ENCODE results near the gene VMP1. TPM values are rescaled to one million over a fixed set of nuclear protein-coding genes. Genes with fewer than 3 reads are reported as not detected.

The VMP1 gene
- total and polyA plus RNA-seq, 2 of the 13 experiments (the other 11 are each of a cell fraction or from before 2014, with no cell fraction given) = 186 to 271 TPM

DNA sequence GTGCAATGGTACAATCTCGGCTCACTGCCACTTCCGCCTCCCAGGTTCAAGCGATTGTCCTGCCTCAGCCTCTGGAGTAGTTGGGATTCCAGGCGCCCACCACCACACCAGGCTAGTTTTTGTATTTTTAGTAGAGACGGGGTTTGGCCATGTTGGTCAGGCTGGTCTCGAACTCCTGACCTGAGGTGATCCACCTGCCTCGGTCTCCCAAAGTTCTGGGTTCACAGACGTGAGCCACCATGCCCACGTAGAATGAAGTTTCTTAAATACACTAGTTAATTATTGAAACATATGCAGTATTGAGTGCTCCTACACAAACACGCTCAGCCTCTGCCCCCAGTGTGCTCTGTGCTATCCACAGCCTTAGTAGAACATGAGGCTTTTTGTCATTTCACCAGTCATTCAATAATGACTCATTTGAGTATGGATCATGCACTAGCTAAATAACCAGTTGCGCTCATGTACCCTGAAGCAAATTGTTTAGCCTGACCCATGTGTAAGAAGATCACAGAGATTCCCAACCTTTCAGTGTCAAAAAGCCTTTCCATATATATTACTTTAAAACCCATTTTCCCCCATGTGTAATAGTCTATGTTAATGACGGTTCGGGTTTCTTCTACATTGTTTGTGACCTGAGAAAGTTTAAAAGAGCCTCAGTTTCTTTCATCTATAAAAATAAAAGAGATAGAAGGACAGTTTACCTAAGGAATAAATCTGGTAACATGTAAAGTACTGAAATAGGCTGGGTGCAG, 135.6 kb downstream of the VMP1 start (continued):
- TF ChIP-seq TFDP2 (CRISPR knock-in tag; IDR thresholded peaks at IDR 0.05) = peak; percentile 17; the same call in 1 of the 2 replicates
- TF ChIP-seq DMAP1 (CRISPR knock-in tag; IDR thresholded peaks at IDR 0.05) = peak; percentile 43; the same call in 1 of the 2 replicates
- 0 out of 2 replicates have a peak, but pooled peaks have one; percentile 45 for TF ChIP-seq ZNF646 (CRISPR knock-in tag; IDR thresholded peaks at IDR 0.05)
- peak; percentile 88; the same call in 1 of the 2 replicates for TF ChIP-seq NKX3-1 (CRISPR knock-in tag; IDR thresholded peaks at IDR 0.05)
- TF ChIP-seq HNF1A (IDR thresholded peaks at IDR 0.05; ENCODE audit: low read depth) = peak; percentile 85
- peak; percentile 79; the same call in 1 of the 2 replicates for TF ChIP-seq HNF1A (CRISPR knock-in tag; IDR thresholded peaks at IDR 0.05; ENCODE audit: borderline replicate concordance)
- no peak for TF ChIP-seq ZBED4 (CRISPR knock-in tag; IDR thresholded peaks at IDR 0.05; ENCODE audit: borderline replicate concordance)
- TF ChIP-seq POLR2AphosphoS2 (IDR thresholded peaks at IDR 0.05; ENCODE audit: low read depth, low read length) = peak; percentile 100
- TF ChIP-seq ZSCAN12 (CRISPR knock-in tag; IDR thresholded peaks at IDR 0.05) = peak; percentile 16
- TF ChIP-seq SMAD9 (CRISPR knock-in tag; IDR thresholded peaks at IDR 0.05) = no peak
- no peak for TF ChIP-seq ZNF75D (CRISPR knock-in tag; IDR thresholded peaks at IDR 0.05; ENCODE audit: borderline replicate concordance)
